ENCODE measurements around the gene CFAP69.

DNA sequence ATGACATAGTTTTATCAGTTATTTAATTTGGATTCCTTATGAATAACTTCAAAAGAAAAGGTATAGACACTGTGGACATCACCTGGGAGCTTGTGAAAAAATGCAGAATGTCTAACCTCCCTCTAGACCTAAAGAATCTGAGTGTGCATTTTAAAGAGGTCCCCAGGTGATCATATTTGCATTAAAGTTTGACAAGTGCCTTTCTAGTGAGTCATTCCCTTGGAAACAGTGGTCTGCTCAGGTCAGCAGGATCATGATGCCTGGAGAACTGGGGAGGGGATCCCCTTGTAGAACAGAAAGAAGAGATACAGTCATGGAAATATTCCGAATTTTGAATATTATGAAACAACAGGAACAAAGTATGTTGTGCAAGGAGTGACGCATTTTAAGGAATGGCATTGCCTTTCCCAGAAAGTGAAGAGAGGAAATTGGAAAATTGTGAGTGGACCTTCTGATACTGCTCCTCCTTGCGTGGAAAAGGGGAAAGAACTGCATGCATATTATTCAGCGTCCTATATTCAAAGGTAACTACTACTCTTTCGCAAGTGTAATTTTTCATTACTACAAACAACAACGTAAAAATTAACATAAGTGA is 28.8 kb upstream of the CFAP69 start:
- TF ChIP-seq EP300 (IDR thresholded peaks at IDR 0.05) = no peak
- no peak for TF ChIP-seq POLR2A (IDR thresholded peaks at IDR 0.05; ENCODE audit: low read depth)
- TF ChIP-seq POLR2AphosphoS5 (IDR thresholded peaks at IDR 0.05) = no peak
- no peak for TF ChIP-seq CTCF (IDR thresholded peaks at IDR 0.05)

All from esophagus muscularis mucosa (tissue), 4 donors.